ENCODE measurements around the gene CCDC88C. TPM values are rescaled to one million over a fixed set of nuclear protein-coding genes. Genes with fewer than 3 reads are reported as not detected.
"Not testable (repeated sequence)": the region's sequence is repeated elsewhere in the genome, so short reads cannot be mapped to it uniquely, and the experiment has no call there.

CCDC88C gene
- total RNA-seq, 2 experiments from 2014 or later: 269 to 287 TPM

DNA sequence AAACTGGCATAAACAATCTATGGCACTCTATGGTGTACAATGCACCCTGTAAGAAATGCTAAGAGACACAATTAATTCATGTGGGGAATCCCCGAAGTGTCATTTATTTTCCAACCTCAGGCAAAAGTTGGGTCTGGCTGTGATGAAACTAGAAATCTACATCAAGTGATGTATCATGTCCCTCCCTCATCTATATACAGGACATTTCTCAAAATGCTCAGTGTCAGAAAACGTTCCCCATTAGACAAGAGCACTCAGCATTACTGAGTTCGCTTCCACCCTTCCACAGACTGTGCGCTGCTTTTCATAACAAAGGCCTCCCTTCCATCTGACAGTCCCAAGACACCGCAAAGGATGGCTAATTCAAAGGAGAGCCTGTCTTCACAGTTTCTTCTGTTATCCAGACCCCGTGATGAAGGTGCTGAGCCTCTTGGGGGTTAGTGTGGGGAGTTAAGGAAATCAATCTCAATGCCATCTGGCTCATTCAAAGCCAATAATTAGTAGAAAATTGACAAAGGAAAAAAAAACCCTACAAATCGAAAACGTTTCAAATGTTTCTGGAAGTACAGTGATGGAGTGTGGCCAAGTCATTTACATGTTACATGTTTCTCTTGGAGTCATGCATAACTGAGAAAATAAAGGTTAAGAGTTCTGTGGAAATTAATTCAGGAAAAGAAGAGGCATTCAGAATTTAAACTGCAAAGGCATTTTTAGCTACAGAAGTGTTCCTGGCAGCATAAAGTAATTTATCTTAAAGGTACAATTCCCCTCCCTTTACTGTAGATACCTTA, 7.5 kb downstream of the CCDC88C start:
- Mint-ChIP-seq H3K36me3 (ENCODE audit: low read depth) (peaks cover 82% of the 10 kb centered on the region), H3K4me3 (peak overlapping the region; percentile 89), H3K27ac (peak overlapping the region; percentile 98), H3K27me3 (no peaks in the 10 kb centered on the region), H3K9me3 (no peaks in the 10 kb centered on the region), H3K4me1 (ENCODE audit: low read depth) (peaks cover 92% of the 10 kb centered on the region)
- ATAC-seq (ENCODE audit: poor library complexity) (peak; percentile 59), DNase-seq (peak in 4 of 14 experiments; percentile 35 to 86 (median 73))
- peak overlapping the region; percentile 85 to 88 for H3K27ac ChIP-seq (ENCODE audit: low read depth in 1 of 2, low read length in 2 of 2)
- intact Hi-C loops (cut with DNase I, micrococcal nuclease): loop anchor here in 1 of 2 experiments (5.0 kb wide), 2 partner anchors 38 to 348 kb away; partner anchors contain the start of gene RPS6KA5
- H3K36me3 ChIP-seq (ENCODE audit: insufficient read depth, low read length): peaks cover 72% of the 10 kb centered on the region
- H3K27me3 ChIP-seq (ENCODE audit: control insufficient read depth in 1 of 2, insufficient read depth in 2 of 2, low read length in 2 of 2): no peaks in the 10 kb centered on the region
- POLR2A ChIA-PET: interaction anchor here (1.0 to 12.0 kb wide), 9 partner anchors 7 to 167 kb away, joined by 3 to 294 read pairs (median 5); partner anchors contain the start of gene CCDC88C
- peak overlapping the region; percentile 34 for H3K4me3 ChIP-seq (ENCODE audit: low read length)
- TF ChIP-seq, protein P1, sequence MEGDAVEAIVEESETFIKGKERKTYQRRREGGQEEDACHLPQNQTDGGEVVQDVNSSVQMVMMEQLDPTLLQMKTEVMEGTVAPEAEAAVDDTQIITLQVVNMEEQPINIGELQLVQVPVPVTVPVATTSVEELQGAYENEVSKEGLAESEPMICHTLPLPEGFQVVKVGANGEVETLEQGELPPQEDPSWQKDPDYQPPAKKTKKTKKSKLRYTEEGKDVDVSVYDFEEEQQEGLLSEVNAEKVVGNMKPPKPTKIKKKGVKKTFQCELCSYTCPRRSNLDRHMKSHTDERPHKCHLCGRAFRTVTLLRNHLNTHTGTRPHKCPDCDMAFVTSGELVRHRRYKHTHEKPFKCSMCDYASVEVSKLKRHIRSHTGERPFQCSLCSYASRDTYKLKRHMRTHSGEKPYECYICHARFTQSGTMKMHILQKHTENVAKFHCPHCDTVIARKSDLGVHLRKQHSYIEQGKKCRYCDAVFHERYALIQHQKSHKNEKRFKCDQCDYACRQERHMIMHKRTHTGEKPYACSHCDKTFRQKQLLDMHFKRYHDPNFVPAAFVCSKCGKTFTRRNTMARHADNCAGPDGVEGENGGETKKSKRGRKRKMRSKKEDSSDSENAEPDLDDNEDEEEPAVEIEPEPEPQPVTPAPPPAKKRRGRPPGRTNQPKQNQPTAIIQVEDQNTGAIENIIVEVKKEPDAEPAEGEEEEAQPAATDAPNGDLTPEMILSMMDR (IDR thresholded peaks at IDR 0.05): no peak
- no peaks in the 10 kb centered on the region for H3K9me3 ChIP-seq (ENCODE audit: control insufficient read depth in 1 of 2, insufficient read depth in 1 of 2, low read length in 2 of 2)
- CTCF ChIA-PET: interaction anchor here (0.7 to 2.1 kb wide), 5 partner anchors 10 to 164 kb away, joined by 3 to 11 read pairs (median 7); no protein-coding TSS in a partner anchor
- peaks cover 99% of the 10 kb centered on the region for H3K4me1 ChIP-seq (ENCODE audit: insufficient read depth, low read length)

DNA sequence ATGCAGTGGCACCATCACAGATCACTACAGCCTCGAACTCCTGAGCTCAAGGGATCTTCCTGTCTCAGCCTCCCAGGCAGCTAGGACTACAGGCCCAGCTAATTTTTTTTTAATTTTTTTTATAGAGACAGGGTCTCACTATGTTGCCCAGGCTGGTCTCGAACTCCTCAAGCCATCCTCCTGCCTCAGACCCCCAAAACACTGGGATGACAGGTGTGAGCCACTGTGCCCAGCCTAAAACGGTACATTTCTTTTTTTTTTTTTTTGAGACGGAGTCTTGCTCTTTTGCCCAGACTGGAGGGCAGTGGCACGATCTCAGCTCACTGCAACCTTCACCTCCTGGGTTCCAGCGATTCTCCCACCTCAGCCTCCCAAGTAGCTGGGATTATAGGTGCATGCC, 8.4 kb downstream of the CCDC88C start:
- peak overlapping the region; percentile 85 to 88 for H3K27ac ChIP-seq (ENCODE audit: low read depth in 1 of 2, low read length in 2 of 2)
- CTCF ChIA-PET: interaction anchor here (0.7 to 2.1 kb wide), 3 partner anchors 9 to 164 kb away, joined by 3 to 9 read pairs (median 3); no protein-coding TSS in a partner anchor
- Mint-ChIP-seq H3K4me1 (ENCODE audit: low read depth) (peaks cover 91% of the 10 kb centered on the region), H3K4me3 (peak overlapping the region; percentile 47), H3K36me3 (ENCODE audit: low read depth) (peaks cover 78% of the 10 kb centered on the region), H3K27ac (peak overlapping the region; percentile 98)
- H3K9me3 ChIP-seq (ENCODE audit: control insufficient read depth in 1 of 2, insufficient read depth in 1 of 2, low read length in 2 of 2); ATAC-seq (ENCODE audit: poor library complexity); H3K4me3 ChIP-seq (ENCODE audit: low read length); H3K27me3 Mint-ChIP-seq; H3K27me3 ChIP-seq (ENCODE audit: control insufficient read depth in 1 of 2, insufficient read depth in 2 of 2, low read length in 2 of 2); H3K9me3 Mint-ChIP-seq: not testable (repeated sequence)
- peaks cover 99% of the 10 kb centered on the region for H3K4me1 ChIP-seq (ENCODE audit: insufficient read depth, low read length)
- peak in 1 of 14 experiments; percentile 47 for DNase-seq
- peaks cover 64% of the 10 kb centered on the region for H3K36me3 ChIP-seq (ENCODE audit: insufficient read depth, low read length)
- POLR2A ChIA-PET: interaction anchor here (0.6 to 4.9 kb wide), 5 partner anchors 8 to 84 kb away, joined by 3 to 31 read pairs (median 7); partner anchors contain the start of gene CCDC88C
- intact Hi-C loops (cut with DNase I, micrococcal nuclease): loop anchor here in 1 of 2 experiments (5.0 kb wide), 1 partner anchor 37 kb away; no protein-coding TSS in a partner anchor

DNA sequence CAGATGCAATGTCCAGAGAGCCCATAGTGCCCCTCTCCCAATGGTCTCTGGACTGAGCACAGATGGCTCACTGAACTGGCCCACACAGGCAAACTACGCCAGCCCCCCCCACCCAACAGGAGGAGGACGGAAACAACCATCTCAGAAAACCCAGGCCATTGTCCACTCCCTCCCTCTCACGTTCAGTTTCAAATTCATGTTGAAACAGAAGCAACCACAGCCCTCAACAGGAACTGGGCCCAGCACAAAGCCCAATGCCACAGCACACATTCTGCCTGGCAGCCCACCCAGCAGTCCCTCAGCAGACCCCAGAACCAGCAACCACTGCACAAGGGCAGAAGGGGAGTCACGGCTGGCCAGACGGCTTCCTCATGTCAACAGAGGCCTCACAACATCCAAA, 10.6 kb downstream of the CCDC88C start:
- Mint-ChIP-seq H3K4me1 (ENCODE audit: low read depth) (peaks cover 94% of the 10 kb centered on the region), H3K9me3 (no peaks in the 10 kb centered on the region), H3K36me3 (ENCODE audit: low read depth) (peaks cover 76% of the 10 kb centered on the region), H3K27me3 (no peaks in the 10 kb centered on the region), H3K4me3 (peak overlapping the region; percentile 26), H3K27ac (peak overlapping the region; percentile 98)
- DNase-seq (no peak), ATAC-seq (ENCODE audit: poor library complexity) (no peak)
- intact Hi-C loops (cut with DNase I, micrococcal nuclease): loop anchor here in 1 of 2 experiments (5.0 kb wide), 1 partner anchor 35 kb away; no protein-coding TSS in a partner anchor
- TF ChIP-seq, protein P1 (IDR thresholded peaks at IDR 0.05): no peak
- ChIA-PET CTCF (no interaction called here), POLR2A (interaction anchor here (2.3 to 12.9 kb wide), 3 partner anchors 9 to 83 kb away, joined by 8 to 294 read pairs (median 31); partner anchors contain the start of gene CCDC88C)
- no peaks in the 10 kb centered on the region for H3K27me3 ChIP-seq (ENCODE audit: control insufficient read depth in 1 of 2, insufficient read depth in 2 of 2, low read length in 2 of 2)
- H3K27ac ChIP-seq (ENCODE audit: low read depth in 1 of 2, low read length in 2 of 2): peak overlapping the region; percentile 85 to 88
- H3K9me3 ChIP-seq (ENCODE audit: control insufficient read depth in 1 of 2, insufficient read depth in 1 of 2, low read length in 2 of 2): no peaks in the 10 kb centered on the region
- peaks cover 100% of the 10 kb centered on the region for H3K4me1 ChIP-seq (ENCODE audit: insufficient read depth, low read length)
- peaks cover 57% of the 10 kb centered on the region for H3K36me3 ChIP-seq (ENCODE audit: insufficient read depth, low read length)
- no peak overlapping the region for H3K4me3 ChIP-seq (ENCODE audit: low read length)
